Activated CD4-positive, alpha-beta T cell treated with anti-CD3 and anti-CD28 coated beads, Interleukin-2, Interleukin-4, amounts not matched to agents 100 ng/mL and 50 ng/mL, durations not matched to agents 16 hours and 8 hours (primary cell): ENCODE data around the gene PXYLP1.

Experiments used
- DNase-seq: peaks from one replicate; pipeline ENCODE4 v3.0.0-alpha.2; 2020; ENCODE audit warnings: low spot score

Gene PXYLP1

DNA sequence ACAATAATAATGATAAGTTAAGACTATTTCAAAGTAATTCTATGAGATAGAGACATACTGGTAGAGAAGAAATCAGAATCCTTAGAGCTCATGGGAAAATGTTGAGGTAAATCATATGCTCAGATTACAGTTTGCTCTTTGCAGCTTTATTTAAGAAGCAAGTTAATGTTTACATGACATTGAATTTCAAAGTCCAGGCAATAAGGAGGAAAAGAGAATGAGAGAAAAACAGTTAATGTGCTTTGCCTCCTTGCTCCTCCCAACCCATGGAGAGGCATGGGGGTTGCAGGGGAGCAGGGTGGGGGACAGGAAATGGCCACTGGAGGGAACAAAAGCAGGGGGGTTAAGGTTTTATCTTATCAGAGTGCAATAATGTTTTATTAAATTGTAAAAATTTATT, 94.5 kb downstream of the PXYLP1 start:
- DNase-seq: no peak

- no peak for DNase-seq
These were observed 95.0 kb downstream of the PXYLP1 start for GRCh38 chr3:141326626-141327025.

DNA sequence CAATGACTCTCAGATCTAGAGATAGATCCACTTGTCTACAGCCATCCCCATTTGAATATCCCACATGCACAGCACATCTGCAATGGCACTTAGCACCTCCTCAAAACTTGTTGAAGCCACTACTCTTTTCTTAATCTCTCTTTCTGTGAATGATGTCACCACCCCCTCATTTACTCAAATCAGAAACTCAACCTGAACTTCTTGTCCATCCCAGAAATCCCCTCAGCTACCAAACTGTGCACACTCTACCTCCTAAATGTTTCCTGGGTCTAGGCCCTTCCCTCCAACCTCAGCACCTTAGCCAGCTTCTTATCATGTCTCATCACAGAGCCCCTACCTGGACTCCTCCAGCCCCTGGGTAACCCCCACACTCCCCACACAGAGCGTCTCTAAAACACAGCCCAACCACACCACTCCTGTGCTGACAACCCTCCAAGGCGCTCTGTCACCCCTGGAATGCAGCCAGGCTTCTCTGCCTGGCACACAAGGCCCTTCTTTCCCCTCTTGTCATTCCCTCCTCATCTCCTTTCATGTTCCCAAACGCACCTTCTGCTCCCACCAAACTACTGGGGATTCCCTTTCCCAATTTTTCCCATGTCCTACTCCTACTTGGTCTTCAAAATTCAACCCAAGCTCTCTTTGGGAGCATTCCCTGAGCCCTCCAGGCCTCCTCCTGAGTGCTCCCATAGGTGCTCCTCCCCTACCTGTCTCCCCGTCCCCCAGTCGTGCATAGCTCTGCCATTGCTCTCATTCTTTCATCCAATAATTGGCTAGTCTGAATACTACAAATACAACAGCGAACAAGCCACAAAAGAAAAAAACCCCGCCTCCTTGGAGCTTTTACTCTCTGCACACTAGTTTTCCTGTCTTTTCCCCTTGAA, 96.9 kb downstream of the PXYLP1 start:
- peak; percentile 22 for DNase-seq

GRCh38 chr3:141330235-141330634, 98.6 kb downstream of the PXYLP1 start:
- no peak for DNase-seq

DNA sequence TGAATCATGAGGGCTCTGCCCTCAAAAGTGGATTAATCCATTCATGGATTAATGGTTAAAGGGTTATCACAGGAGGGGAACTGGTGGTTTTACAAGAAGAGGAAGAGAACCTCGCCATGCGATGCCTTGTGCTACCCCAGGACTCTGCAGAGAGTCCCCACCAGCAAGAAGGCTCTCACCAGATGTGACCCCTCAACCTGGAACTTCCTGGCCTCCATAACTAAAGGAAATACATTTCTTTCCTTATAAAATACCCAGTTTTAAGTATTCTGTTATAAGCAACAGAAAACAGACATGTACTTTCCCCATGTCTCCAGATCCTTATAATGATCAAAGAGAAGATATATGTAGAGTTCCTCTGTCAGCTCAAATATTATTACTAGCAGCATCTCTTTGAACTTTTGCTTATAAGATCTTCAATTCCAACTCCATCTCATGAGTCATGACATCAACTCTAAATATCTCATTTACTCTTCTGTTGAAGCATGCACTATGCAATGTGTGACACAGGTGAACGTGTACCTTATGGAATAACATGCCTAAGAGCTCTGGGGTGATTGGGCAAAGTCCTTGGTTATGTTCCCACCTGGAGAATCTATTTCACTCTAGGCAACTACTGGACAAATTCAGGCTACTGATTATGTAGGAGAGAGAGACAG, 99.2 kb downstream of the PXYLP1 start:
- no peak for DNase-seq

DNA sequence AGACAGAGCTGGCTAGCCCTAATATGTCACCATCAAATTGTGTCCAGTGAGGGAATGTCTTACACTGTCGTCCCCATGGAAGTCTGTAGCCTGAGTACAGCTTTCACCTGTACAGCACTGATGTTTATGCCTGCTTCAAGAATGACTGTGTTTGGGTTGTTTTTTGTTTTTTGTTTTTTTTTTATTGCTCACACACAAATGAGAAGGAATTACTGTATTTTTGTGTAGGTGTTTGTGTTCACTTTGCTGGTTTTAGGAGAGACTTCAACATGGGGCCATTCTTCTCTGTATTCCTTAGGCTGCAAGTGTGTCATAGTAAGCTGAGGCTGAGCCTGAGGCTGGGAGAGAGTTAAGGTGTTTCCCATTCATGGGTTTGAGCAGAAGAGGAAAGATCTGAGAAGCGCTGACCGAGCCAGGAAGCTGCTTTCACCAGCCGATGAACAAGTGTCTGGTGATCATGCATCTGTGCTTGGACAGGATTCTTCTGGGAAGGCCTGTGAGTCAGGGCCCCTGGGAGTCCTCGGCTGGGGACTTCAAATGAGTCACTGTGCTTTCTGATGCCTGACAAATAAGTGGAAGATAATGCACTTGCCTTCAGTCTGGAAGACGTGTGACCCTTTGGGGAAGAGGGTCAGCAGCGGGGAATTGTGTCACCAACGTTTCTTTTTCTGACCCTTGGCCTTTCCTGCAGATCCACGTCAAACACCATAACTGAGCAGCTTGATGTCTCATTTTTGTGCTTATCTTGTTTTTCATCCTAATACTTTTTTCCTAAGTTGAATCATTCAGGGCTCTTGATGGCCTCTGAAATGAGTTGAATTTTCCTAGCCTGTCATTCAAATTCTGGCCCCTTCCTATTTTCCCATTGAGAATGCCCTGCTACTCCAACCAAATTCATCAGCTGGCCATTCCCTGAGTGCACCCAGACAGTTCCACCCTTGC, 100.0 kb downstream of the PXYLP1 start:
- no peak for DNase-seq

- DNase-seq: no peak
These were observed 100.8 kb downstream of the PXYLP1 start for GRCh38 chr3:141332416-141332815.

GRCh38 chr3:141333836-141334626, 102.4 kb downstream of the PXYLP1 start:
- no peak for DNase-seq

- no peak for DNase-seq
These were observed 103.1 kb downstream of the PXYLP1 start for GRCh38 chr3:141334627-141335250.

GRCh38 chr3:141335531-141336061, 104.0 kb downstream of the PXYLP1 start:
- no peak for DNase-seq

GRCh38 chr3:141336672-141337522, 105.3 kb downstream of the PXYLP1 start:
- no peak for DNase-seq

- no peak for DNase-seq
These were observed 105.9 kb downstream of the PXYLP1 start for GRCh38 chr3:141337523-141337854.

DNA sequence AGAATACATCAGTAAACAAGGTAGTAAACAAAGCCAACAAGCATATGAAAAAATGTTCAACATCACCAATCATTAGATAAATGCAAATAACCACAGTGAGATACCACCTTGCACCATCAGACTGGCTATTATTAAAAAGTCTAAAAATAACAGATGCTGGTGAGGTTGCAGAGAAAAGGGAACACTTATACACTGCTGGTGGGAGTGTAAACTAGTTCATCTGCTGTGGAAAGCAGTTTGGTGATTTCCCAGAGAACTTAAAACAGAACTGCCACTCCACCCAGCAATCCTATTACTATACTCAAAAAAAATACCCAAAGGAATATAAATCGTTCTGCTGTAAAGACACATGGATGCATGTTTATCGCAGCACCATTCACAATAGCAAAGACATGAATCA, 106.4 kb downstream of the PXYLP1 start:
- DNase-seq: no peak

GRCh38 chr3:141338881-141339280, 107.3 kb downstream of the PXYLP1 start:
- no peak for DNase-seq

DNA sequence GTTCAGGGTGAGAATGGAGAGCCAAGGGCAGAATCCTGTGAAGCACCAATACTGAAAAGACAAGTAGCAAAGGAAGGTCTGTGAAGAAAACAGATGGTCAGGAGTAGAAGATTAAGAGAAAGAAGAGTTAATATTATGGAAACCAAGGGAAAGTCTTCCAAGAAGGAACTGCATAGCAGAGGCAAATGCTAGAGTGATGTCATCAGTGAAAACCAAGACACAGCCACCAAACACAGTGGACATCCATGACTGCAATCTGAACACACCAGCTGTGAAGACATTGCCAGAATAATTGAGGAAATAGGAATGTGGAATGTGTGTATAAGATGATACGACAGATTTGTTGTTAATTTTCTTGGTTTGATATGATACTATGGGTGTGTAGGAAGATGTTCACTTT, 109.9 kb downstream of the PXYLP1 start:
- no peak for DNase-seq

DNA sequence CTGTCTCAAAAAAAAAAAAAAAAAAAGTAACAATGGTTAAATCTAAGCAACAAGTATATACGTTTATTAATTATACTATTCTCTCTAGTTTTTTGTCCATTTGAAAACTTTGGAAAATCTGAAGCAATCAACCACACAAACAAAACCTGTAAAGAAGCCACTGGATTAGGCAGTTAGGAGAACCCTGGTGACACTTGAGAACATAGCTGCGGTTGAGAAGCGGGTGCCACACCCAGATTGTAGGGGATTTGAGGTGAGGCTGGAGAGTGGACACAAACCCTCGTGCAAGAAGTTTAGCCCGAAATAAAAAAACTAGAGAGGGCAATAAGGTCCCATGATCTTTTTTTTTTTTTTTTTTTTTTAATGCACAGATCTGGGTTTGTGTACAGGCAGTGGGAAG, 110.8 kb downstream of the PXYLP1 start:
- no peak for DNase-seq

DNA sequence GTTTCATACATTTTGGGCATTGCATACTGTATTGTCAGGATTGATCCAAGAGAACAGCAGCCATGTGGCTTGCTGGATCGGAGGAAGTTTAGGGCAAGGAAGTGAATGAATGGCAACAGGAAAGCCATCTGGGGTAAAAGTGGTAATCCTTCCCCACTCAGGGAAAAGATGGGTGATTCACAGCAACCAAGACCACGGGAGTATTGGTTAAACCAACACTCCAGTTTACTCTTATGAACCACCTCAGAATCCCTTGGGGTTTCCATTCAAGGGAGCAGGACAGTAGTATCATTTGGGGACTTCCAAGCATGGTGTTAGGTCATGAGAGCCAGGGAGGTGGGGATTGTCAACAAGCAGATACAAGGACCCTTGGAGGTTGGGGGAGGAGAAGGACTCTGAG, 111.5 kb downstream of the PXYLP1 start:
- no peak for DNase-seq

- no peak for DNase-seq
These were observed 112.2 kb downstream of the PXYLP1 start for GRCh38 chr3:141343865-141344271.
